Natural killer cell (primary cell): ENCODE measurements around the gene MFSD2B. TPM values are rescaled to one million over a fixed set of nuclear protein-coding genes. Genes with fewer than 3 reads are reported as not detected.

Experiments
- ATAC-seq, 3 donors: fragments of 150-1000 bp in 2 of 3; fragments of 200-7000 bp in 1 of 3; cut with Tn5 transposase; 1 replicate in 1 of 3; 2 replicates in 2 of 3; pipeline ENCODE4 v1.10.0; 2021; ENCODE audit warnings: mild to moderate bottlenecking in 2 of 3, moderate library complexity in 2 of 3
- DNase-seq, 2 donors: peaks; one replicate each; pipeline versions ENCODE4 v3.0.0 to v3.0.0-alpha.2; 2013 to 2021; ENCODE audit warnings: mixed read lengths in 1 of 2
- H3K27ac ChIP-seq: one replicate; pipeline ENCODE4 v1.5.1; 2013; ENCODE audit warnings: mild to moderate bottlenecking, low read length
- H3K27me3 ChIP-seq: one replicate; pipeline ENCODE4 v1.6.1; 2013; ENCODE audit warnings: low read length; ENCODE audit not compliant: control insufficient read depth, insufficient read depth
- H3K36me3 ChIP-seq: one replicate; pipeline ENCODE4 v1.6.1; 2013; ENCODE audit warnings: low read length; ENCODE audit not compliant: control insufficient read depth, insufficient read depth
- H3K4me1 ChIP-seq: one replicate; pipeline ENCODE4 v1.6.1; 2013; ENCODE audit warnings: low read length; ENCODE audit not compliant: control insufficient read depth, insufficient read depth
- H3K4me3 ChIP-seq: one replicate; pipeline ENCODE4 v1.5.1; 2013; ENCODE audit warnings: low read length
- H3K9me3 ChIP-seq: one replicate; pipeline ENCODE4 v1.6.1; 2013; ENCODE audit warnings: low read length; ENCODE audit not compliant: control insufficient read depth, insufficient read depth
- H3K27ac Mint-ChIP-seq, 2 donors: one replicate each; pipeline ENCODE4 v1.8.0; 2022; ENCODE audit warnings: mild to moderate bottlenecking in 2 of 2, mixed read lengths in 2 of 2, moderate library complexity in 1 of 2
- H3K27me3 Mint-ChIP-seq, 2 donors: one replicate each; pipeline ENCODE4 v1.8.0; 2022; ENCODE audit warnings: low read depth in 2 of 2, mixed read lengths in 2 of 2
- H3K36me3 Mint-ChIP-seq: one replicate; pipeline ENCODE4 v1.8.0; 2022; ENCODE audit warnings: mixed read lengths
- H3K4me1 Mint-ChIP-seq, 2 donors: one replicate each; pipeline ENCODE4 v1.8.0; 2022; ENCODE audit warnings: mixed read lengths in 2 of 2
- H3K4me3 Mint-ChIP-seq: one replicate; pipeline ENCODE4 v1.8.0; 2022; ENCODE audit warnings: mild to moderate bottlenecking, moderate library complexity, mixed read lengths
- H3K9me3 Mint-ChIP-seq, 2 donors: one replicate each; pipeline ENCODE4 v1.8.0; 2022; ENCODE audit warnings: mixed read lengths in 2 of 2
- WGBS: methylation state at CpG from one replicate; pipeline ENCODE4 v1.1.7; 2013; ENCODE audit warnings: missing lambda C conversion rate; ENCODE audit not compliant: insufficient coverage; 5-methylcytosine and 5-hydroxymethylcytosine counted together
- intact Hi-C: fragments of 100-400 bp; cut with micrococcal nuclease; formaldehyde crosslinking; loops from one replicate; pipeline ENCODE4 v1.14.2; 2022
- total RNA-seq, 4 donors: library from RNA; stranded (reverse); fragments of 120-200 nt in 1 of 4; gene quantifications; one replicate each; pipeline versions ENCODE4 v1.2.3 to v1.2.4, GENCODE V29; 2013 to 2022
- TF ChIP-seq, protein P1 (sequence below): fragments of 200-600 bp; IDR thresholded peaks from one replicate; pipeline ENCODE4 v1.8.0; 2022; ENCODE audit warnings: antibody characterized with exemption

Gene MFSD2B
- total RNA-seq, 3 donors from 2014 or later (not counting 1 experiment from before 2014, with no cell fraction given), result 0.93 to 1.1 TPM; not detected in 1

DNA sequence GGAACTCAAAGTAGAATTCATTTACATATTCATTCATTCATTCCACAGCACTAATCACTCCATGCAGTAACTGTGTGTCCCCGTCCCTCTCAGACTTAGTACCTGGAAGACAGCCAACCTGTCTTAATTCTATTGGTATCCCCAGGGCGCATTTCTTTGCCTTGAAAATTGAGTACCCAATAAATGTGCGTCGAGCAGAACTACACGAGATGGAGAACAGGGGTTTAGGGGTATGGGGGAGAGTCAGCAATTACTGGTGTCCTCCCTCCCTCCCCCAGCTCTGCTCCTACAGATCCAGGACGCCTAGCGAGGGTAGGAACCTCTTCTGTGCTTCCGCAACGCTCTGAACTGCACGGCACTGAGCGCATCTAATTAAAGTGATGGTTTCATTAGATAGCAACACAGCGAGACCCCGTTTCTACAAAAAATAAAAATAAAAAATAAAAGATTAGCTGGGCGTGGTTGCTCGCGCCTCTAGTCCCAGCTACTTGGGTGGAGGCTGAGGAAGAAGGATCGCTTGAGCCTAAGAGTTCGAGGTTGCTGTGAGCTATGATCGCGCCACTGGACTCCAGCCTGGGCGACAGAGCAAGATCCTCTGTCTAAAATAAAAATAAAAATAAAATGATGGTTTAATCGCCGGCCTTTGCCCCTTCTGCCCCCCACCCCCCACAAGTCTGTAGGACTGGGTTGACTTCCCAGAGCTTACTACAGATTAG, 39.0 kb downstream of the MFSD2B start:
- WGBS, result 21% methylated on average over 17 of the region's 23 CpGs
- no peak overlapping the region for H3K27ac Mint-ChIP-seq
- DNase-seq (peak in 1 of 2 donors; percentile 28), ATAC-seq (no peak)
- intact Hi-C loops, result no loop called here
- no peak overlapping the region for H3K4me3 Mint-ChIP-seq
- H3K27me3 Mint-ChIP-seq, result no peaks in the 10 kb centered on the region
- H3K9me3 ChIP-seq, result no peaks in the 10 kb centered on the region
- no peak overlapping the region for H3K27ac ChIP-seq
- H3K4me1 ChIP-seq, result peaks cover 20% of the 10 kb centered on the region
- H3K9me3 Mint-ChIP-seq, result no peaks in the 10 kb centered on the region
- H3K4me3 ChIP-seq, result peak overlapping the region; percentile 32
- H3K36me3 ChIP-seq, result no peaks in the 10 kb centered on the region
- H3K36me3 Mint-ChIP-seq, result no peaks in the 10 kb centered on the region
- TF ChIP-seq, protein P1, sequence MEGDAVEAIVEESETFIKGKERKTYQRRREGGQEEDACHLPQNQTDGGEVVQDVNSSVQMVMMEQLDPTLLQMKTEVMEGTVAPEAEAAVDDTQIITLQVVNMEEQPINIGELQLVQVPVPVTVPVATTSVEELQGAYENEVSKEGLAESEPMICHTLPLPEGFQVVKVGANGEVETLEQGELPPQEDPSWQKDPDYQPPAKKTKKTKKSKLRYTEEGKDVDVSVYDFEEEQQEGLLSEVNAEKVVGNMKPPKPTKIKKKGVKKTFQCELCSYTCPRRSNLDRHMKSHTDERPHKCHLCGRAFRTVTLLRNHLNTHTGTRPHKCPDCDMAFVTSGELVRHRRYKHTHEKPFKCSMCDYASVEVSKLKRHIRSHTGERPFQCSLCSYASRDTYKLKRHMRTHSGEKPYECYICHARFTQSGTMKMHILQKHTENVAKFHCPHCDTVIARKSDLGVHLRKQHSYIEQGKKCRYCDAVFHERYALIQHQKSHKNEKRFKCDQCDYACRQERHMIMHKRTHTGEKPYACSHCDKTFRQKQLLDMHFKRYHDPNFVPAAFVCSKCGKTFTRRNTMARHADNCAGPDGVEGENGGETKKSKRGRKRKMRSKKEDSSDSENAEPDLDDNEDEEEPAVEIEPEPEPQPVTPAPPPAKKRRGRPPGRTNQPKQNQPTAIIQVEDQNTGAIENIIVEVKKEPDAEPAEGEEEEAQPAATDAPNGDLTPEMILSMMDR, result no peak
- no peaks in the 10 kb centered on the region for H3K27me3 ChIP-seq
- H3K4me1 Mint-ChIP-seq, result peaks cover 24 to 28% of the 10 kb centered on the region in 2 donors

DNA sequence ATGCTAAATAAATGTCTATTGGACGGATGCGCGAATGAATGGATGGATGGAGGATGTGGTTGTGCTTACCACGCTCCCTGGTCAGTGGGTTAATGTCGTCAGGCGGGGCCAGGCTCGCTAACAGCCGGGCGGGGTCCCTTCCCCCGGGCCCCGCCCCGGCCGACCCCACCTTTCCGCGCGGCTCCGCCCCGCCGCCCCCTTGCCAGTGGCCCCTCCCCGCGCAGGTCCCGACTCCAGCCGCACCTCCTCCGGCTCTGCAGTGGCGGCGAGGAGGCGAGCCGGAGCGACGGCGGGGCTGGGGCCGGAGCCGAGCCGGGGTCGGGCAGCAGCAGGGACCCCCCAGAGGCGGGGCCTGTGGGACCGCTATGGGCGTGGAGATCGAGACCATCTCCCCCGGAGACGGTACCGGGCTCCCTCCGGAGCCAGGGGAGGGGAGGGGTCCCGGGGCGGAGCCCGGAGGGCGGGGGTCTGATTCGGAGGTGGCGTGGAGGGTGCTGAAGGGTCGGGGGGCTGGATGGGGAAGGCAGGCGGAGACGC, 39.7 kb downstream of the MFSD2B start, which contains the start of gene FKBP1B:
TSS of gene FKBP1B (plus strand) at position 257 of the 537 bp plus-strand sequence. CDS start at position 366, 109 bp downstream.
- Mint-ChIP-seq H3K27me3 (no peaks in the 10 kb centered on the region), H3K27ac (no peak within 1 kb of the TSS), H3K4me1 (peaks cover 24 to 28% of the 10 kb centered on the region in 2 donors), H3K9me3 (no peaks in the 10 kb centered on the region), H3K4me3 (no peak within 1 kb of the TSS), H3K36me3 (no peaks in the 10 kb centered on the region)
- no peaks in the 10 kb centered on the region for H3K27me3 ChIP-seq
- TF ChIP-seq, protein P1, result no peak
- peaks cover 20% of the 10 kb centered on the region for H3K4me1 ChIP-seq
- peak within 1 kb of the TSS; percentile 46 for H3K4me3 ChIP-seq
- ATAC-seq, result peak; percentile 14 to 46 (median 39)
- H3K9me3 ChIP-seq, result no peaks in the 10 kb centered on the region
- under 1% methylated on average over 52 of the region's 52 CpGs for WGBS
- no peaks in the 10 kb centered on the region for H3K36me3 ChIP-seq
- H3K27ac ChIP-seq, result no peak within 1 kb of the TSS
- intact Hi-C loops, result no loop called here
- peak; percentile 54 to 71 for DNase-seq

DNA sequence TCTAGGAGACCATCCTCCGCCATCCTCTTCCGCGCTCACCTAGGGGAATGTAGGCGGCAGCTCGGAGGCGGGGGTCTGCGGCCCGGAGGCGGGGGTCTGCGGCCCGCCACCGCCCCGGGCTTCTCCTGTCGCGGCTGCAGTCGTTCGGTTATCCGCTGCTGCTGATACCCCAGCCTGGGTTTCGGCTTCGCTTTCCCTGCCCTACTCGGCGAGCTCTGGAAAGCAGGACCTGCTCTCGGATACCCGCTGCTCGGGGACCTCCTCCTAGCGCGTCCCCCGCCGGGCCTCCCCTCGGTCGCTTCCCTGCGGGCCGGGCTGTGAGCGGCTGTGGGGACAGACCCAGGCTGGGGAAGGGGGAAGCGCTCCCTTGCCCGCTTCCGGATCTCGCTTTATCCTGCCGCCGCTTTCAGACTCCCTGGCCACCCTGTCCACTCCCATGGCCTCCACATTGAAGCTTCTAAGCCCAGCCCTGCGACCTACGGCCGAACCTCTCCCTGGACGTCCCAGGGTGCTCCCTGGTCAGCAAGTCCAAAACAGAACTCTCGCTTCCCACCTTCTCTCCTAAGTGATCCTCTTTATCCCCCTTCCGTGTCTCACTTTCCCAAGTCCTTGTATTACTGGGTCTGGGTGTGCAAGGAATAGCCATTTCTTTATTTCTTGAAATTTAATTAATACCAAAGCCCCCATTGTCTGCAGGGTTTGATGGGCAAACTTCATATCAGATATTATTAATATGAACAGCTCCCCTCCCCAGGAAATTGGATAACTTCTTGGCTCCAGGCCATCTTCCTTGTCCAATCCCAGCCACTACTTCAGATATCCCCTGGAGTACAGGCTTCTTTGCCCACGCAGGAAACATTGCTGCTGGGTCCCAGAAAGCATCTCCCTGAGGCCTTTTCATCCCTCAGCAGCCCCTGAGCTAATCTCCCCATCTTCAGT, 40.4 kb downstream of the MFSD2B start:
- WGBS, result 13% methylated on average over 47 of the region's 47 CpGs
- no peaks in the 10 kb centered on the region for H3K9me3 Mint-ChIP-seq
- H3K4me1 Mint-ChIP-seq, result peaks cover 18 to 23% of the 10 kb centered on the region in 2 donors

More for the DNA sequence above, 40.4 kb downstream of the MFSD2B start:
- Mint-ChIP-seq H3K36me3 (no peaks in the 10 kb centered on the region), H3K4me3 (no peak overlapping the region), H3K27ac (no peak overlapping the region), H3K27me3 (no peaks in the 10 kb centered on the region)
- intact Hi-C loops, result no loop called here
- no peak overlapping the region for H3K27ac ChIP-seq
- H3K27me3 ChIP-seq, result no peaks in the 10 kb centered on the region
- H3K4me3 ChIP-seq, result peak overlapping the region; percentile 46
- peaks cover 20% of the 10 kb centered on the region for H3K4me1 ChIP-seq
- no peaks in the 10 kb centered on the region for H3K9me3 ChIP-seq
- ATAC-seq, result no peak
- peak in 1 of 2 donors; percentile 40 for DNase-seq
- TF ChIP-seq, protein P1, result no peak
- no peaks in the 10 kb centered on the region for H3K36me3 ChIP-seq
